AG09309 (cell line): Measurements from ENCODE around the gene PEX16.

Experiments used
- DNase-seq: peaks from one replicate; pipeline ENCODE4 v3.0.0-alpha.2; 2010; ENCODE audit warnings: low read depth
- H3K4me3 ChIP-seq: 2 replicates; pipeline ENCODE4 v1.5.1; 2011; ENCODE audit warnings: mild to moderate bottlenecking, low read depth, low read length, moderate library complexity; ENCODE audit not compliant: control insufficient read depth
- TF ChIP-seq, protein P1 (sequence below): IDR thresholded peaks from 2 replicates; pipeline ENCODE4 v1.5.1; 2011; ENCODE audit warnings: mild to moderate bottlenecking, low read depth, low read length, inconsistent platforms; ENCODE audit not compliant: insufficient read depth, control insufficient read depth; ENCODE audit errors: missing control alignments

Gene PEX16

GRCh38 chr11:45932217-45932616 is 14.5 kb upstream of the PEX16 start:
- TF ChIP-seq, protein P1, sequence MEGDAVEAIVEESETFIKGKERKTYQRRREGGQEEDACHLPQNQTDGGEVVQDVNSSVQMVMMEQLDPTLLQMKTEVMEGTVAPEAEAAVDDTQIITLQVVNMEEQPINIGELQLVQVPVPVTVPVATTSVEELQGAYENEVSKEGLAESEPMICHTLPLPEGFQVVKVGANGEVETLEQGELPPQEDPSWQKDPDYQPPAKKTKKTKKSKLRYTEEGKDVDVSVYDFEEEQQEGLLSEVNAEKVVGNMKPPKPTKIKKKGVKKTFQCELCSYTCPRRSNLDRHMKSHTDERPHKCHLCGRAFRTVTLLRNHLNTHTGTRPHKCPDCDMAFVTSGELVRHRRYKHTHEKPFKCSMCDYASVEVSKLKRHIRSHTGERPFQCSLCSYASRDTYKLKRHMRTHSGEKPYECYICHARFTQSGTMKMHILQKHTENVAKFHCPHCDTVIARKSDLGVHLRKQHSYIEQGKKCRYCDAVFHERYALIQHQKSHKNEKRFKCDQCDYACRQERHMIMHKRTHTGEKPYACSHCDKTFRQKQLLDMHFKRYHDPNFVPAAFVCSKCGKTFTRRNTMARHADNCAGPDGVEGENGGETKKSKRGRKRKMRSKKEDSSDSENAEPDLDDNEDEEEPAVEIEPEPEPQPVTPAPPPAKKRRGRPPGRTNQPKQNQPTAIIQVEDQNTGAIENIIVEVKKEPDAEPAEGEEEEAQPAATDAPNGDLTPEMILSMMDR, result no peak
- no peak for DNase-seq
- H3K4me3 ChIP-seq, result no peak overlapping the region

DNA sequence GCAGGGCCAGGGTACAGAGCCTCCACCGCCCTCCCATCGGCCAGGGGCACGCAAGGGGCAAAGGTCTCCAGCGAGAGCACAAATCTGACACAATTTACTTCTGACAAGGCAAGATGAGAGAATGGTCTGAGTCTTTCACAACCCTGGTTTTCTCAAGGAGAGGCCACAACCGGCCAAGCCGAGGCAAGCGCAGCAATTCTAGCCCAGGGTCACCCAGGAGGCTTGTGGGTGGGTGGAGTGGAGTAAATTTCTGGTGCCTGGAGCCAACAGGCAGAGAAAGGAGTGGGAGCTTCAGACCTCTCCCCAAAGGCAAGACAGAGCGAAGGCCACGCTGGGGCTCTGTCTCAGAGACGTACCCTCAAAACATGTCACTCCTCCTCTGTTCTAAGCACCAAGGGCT is 14.1 kb upstream of the PEX16 start:
- TF ChIP-seq, protein P1, result no peak
- H3K4me3 ChIP-seq, result no peak overlapping the region
- no peak for DNase-seq

DNA sequence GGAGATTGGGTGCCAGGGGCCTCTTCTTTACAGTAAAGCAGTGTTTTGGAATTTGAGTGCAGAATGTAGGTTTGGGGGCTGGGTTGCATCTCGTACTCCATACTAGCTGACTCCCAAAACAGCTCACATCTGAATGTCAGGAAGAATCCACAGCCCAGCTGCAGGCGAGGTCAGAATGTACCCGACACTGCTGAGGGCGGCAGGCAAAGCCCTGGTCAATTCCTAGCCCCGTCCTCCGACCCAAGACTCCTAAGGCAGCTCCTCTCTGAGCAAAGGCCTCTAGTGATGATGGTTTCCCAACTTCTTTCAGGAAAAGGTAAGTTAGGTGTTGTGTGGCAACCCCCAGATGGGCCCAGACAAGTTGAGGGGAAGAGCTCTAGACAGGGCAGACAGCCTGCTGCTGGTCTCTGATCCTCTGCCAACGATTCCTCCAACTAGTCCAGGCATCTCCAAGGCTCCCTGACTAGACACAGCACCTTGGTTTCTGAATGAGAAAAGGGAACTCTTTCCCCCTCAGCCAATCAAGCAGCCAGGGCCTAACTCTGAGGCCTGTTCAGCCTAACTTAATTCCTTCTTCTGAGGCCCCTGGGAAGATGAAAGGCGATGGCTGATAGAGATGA is 13.4 kb upstream of the PEX16 start:
- no peak overlapping the region for H3K4me3 ChIP-seq
- TF ChIP-seq, protein P1, result no peak
- no peak for DNase-seq

GRCh38 chr11:45930031-45930794 is 12.5 kb upstream of the PEX16 start:
- DNase-seq, result no peak
- no peak overlapping the region for H3K4me3 ChIP-seq

GRCh38 chr11:45929486-45930030 is 11.9 kb upstream of the PEX16 start:
- H3K4me3 ChIP-seq, result no peak overlapping the region
- TF ChIP-seq, protein P1, result no peak
- DNase-seq, result no peak

More at GRCh38 chr11:45930031-45930794, 12.5 kb upstream of the PEX16 start:
- TF ChIP-seq, protein P1, result no peak

- H3K4me3 ChIP-seq, result no peak overlapping the region
- no peak for DNase-seq
- TF ChIP-seq, protein P1, result no peak
Observed at GRCh38 chr11:45928535-45929215, 11.0 kb upstream of the PEX16 start.
